Right lobe of liver (tissue), 4 donors: ENCODE results near the gene PGM5.

ENCODE experiments used
- CTCF ChIP-seq, 4 donors: fragments of 200-600 bp in 3 of 4; fragments of 450-650 bp in 1 of 4; IDR thresholded peaks; one replicate each; pipeline versions ENCODE4 v1.5.1 to v1.8.0; 2016 to 2022; ENCODE audit warnings: antibody characterized with exemption in 4 of 4, mild to moderate bottlenecking in 2 of 4
- POLR2A ChIP-seq: fragments of 450-650 bp; IDR thresholded peaks from one replicate; pipeline ENCODE4 v1.6.1; 2017; ENCODE audit warnings: antibody characterized with exemption, mild to moderate bottlenecking
- donor health status: DM: no; HTN: no; CAD: no.
- donor health status: DM: no; HTN: no; CAD: no.
- donor health status: DM: no; HTN: yes; CAD: no.

GRCh38 chr9:68509689-68510088 is 153.3 kb downstream of the PGM5 start:
- no peak for TF ChIP-seq POLR2A
- no peak for TF ChIP-seq CTCF (IDR thresholded peaks at IDR 0.05)
